Adipocyte (in vitro differentiated cells): ENCODE results near the gene APP.

Experiments
- DNase-seq: peaks from one replicate; pipeline ENCODE4 v3.0.0-alpha.2; 2015; ENCODE audit warnings: low read depth
- H3K27me3 ChIP-seq: replicated peaks from 2 replicates; pipeline ENCODE4 v1.7.0; 2013; ENCODE audit warnings: mild to moderate bottlenecking, low read length, moderate library complexity; ENCODE audit not compliant: control insufficient read depth, insufficient read depth
- H3K36me3 ChIP-seq: 2 replicates; pipeline ENCODE4 v1.7.0; 2013; ENCODE audit warnings: low read length, mild to moderate bottlenecking, moderate library complexity; ENCODE audit not compliant: control insufficient read depth, insufficient read depth, severe bottlenecking
- H3K4me1 ChIP-seq: 2 replicates; pipeline ENCODE4 v1.7.0; 2013; ENCODE audit warnings: mild to moderate bottlenecking, low read length, moderate library complexity; ENCODE audit not compliant: control insufficient read depth, insufficient read depth
- H3K4me3 ChIP-seq: 2 replicates; pipeline ENCODE4 v1.7.0; 2013; ENCODE audit warnings: mild to moderate bottlenecking, low read length, moderate library complexity
- H3K9ac ChIP-seq: 2 replicates; pipeline ENCODE4 v1.7.0; 2013; ENCODE audit warnings: mild to moderate bottlenecking, low read length, moderate library complexity
- H3K9me3 ChIP-seq: 2 replicates; pipeline ENCODE4 v1.7.0; 2013; ENCODE audit warnings: mild to moderate bottlenecking, low read length, moderate library complexity; ENCODE audit not compliant: control insufficient read depth

APP gene

DNA sequence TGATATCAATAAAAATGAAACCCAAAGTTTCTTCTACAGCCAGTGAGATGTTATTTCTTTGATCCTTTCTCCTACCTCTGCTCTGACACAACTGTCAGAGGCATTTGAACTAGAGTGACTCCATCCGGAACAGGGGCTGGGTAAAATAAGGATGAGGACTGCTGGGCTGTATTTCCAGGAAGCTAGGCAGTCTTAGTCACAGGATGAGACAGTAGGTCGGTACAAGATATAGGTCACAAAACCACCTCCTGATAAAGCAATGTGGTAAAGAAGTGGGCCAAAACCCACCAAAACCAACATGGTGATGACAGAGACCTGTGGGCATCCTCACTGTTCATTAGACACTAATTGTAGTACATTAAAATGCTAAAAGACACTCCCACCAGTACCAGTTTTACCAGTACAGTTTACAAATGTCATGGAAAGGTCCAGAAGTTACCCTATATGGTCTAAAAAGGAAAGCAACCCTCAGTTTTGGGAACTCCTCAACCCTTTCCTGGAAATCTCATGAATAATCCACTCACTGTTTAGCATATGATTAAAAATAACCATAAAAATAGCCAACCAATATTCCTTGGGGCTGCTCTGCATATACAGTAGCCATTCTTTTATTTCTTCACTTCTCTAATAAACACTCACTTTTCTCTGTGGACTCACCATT lies 339.1 kb downstream of the APP start:
- Histone ChIP-seq H3K9me3 (no peaks in the 10 kb centered on the region), H3K4me1 (peaks cover 7% of the 10 kb centered on the region), H3K36me3 (no peaks in the 10 kb centered on the region), H3K27me3 (no peaks in the 10 kb centered on the region), H3K9ac (no peak overlapping the region), H3K4me3 (no peak overlapping the region)
- no peak for DNase-seq
